ENCODE results near the gene LARP4B. TPM values are rescaled to one million over a fixed set of nuclear protein-coding genes. Genes with fewer than 3 reads are reported as not detected.
A peak's percentile ranks its signal among the peaks of the same experiment; 100 is the strongest.

Gene LARP4B
- total and polyA plus RNA-seq, 2 of the 13 experiments (the other 11 are each of a cell fraction or from before 2014, with no cell fraction given), result 19.5 to 30.2 TPM

DNA sequence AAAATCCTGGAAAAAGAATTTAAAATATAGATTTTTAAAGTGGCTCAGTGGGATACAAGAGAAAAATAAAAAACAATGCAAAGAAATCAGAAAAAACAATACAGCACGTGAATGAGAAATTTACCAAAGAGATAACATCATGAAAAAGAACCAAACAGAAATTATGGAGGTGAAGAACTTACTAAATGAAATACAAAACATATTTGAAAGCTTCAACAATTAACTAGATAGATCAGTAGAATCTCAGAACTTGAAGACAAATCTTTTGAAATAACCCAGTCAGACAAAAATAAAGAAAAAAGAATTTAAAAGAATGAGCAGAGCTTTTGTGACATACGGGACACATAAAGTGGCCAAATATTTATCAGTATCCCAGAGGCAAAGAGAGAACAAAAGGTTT lies 170.9 kb downstream of the LARP4B start:
- no peak overlapping the region for H3K9ac ChIP-seq (ENCODE audit: insufficient read depth, low read depth, low read length)
- in situ Hi-C loops (cut with HindIII; ENCODE audit: extremely low pct_ligation_motif_present, low pct_unique_long_range_greater_than_20kb), result no loop called here
- POLR2A ChIA-PET, result no interaction called here
- no peak overlapping the region for H3K4me2 ChIP-seq (ENCODE audit: low read depth, low read length)
- no peaks in the 10 kb centered on the region for H3K79me2 ChIP-seq (ENCODE audit: insufficient read depth, low read length)
- H3K9me3 ChIP-seq (ENCODE audit: low read length), result no peaks in the 10 kb centered on the region; the same call in 1 of the 2 replicates
- no peak overlapping the region for H2AFZ ChIP-seq (ENCODE audit: low read length)
- peaks cover 2 to 9% of the 10 kb centered on the region in 2 experiments; a peak in 3 of 5 replicates for H3K27me3 ChIP-seq (ENCODE audit: control insufficient read depth in 1 of 2, insufficient read depth in 2 of 2, low read length in 2 of 2)
- no peak for TF ChIP-seq FOXM1 (CRISPR knock-in tag; IDR thresholded peaks at IDR 0.05)
- TF ChIP-seq ZNF160 (CRISPR knock-in tag; IDR thresholded peaks at IDR 0.05), result peak; percentile 90; the same call in 1 of the 2 replicates
- no peak overlapping the region for H3K4me3 ChIP-seq (replicated peaks in 1 of 3; ENCODE audit: insufficient read depth in 1 of 3, low read depth in 2 of 3, low read length in 3 of 3)
- intact Hi-C loops (cut with micrococcal nuclease; ENCODE audit: unreplicated experiment), result no loop called here
- FAIRE-seq, result no peak
- no peaks in the 10 kb centered on the region for H3K4me1 ChIP-seq (ENCODE audit: insufficient read depth, low read length)
- whole genome bisulfite sequencing (ENCODE audit: low lambda C conversion rate), result 40% methylated on average over 2 of the region's 2 CpGs
- no peaks in the 10 kb centered on the region for H3K36me3 ChIP-seq (replicated peaks in 1 of 2; ENCODE audit: control insufficient read depth in 1 of 2, insufficient read depth in 2 of 2, low read length in 2 of 2)
- ATAC-seq, result no peak
- no TSS peak for BruUV-seq (replicated peaks)
- no peaks in the 10 kb centered on the region for H4K20me1 ChIP-seq (ENCODE audit: insufficient read depth, low read length)
- CTCF ChIA-PET (ENCODE audit: low intra/inter-chr PET ratio, low total read pairs), result no interaction called here
- no peak for DNase-seq (ENCODE audit: low spot score)
- H3K27ac ChIP-seq (ENCODE audit: extremely low read length, insufficient read depth, low read length), result no peak overlapping the region

DNA sequence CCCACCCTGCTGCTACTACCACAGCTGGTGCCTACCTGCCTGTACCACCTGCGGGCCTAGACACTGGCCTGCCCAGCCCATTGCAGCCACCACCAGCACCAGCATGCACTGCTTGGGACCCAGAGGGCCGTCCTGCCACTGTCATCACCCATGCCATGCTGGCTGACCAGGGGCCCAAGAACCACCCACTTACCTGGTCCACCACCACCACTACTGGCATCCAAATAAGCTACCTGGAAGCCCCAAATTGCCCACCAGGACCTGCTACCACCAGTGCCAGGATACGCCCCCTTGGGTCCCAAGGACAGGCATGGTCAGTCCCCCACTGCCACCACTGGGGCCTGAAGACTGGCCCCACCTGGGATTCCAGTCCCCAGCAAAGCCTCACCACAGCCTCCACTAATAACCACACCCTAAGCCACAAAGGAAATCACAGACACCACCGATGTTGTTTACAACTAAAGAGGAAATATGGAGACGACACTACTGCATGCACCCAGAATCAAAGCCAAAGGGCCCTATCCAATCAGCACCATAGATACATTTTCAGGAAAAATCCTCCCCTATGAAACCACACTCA lies 171.5 kb downstream of the LARP4B start:
- intact Hi-C loops (cut with micrococcal nuclease; ENCODE audit: unreplicated experiment), result no loop called here
- H3K27ac ChIP-seq (ENCODE audit: extremely low read length, insufficient read depth, low read length), result no peak overlapping the region
- no peak overlapping the region for H3K9ac ChIP-seq (ENCODE audit: insufficient read depth, low read depth, low read length)
- no peak for ATAC-seq
- DNase-seq (ENCODE audit: low spot score), result no peak
- no peaks in the 10 kb centered on the region for H4K20me1 ChIP-seq (ENCODE audit: insufficient read depth, low read length)
- H3K36me3 ChIP-seq (replicated peaks in 1 of 2; ENCODE audit: control insufficient read depth in 1 of 2, insufficient read depth in 2 of 2, low read length in 2 of 2), result no peaks in the 10 kb centered on the region
- H3K79me2 ChIP-seq (ENCODE audit: insufficient read depth, low read length), result no peaks in the 10 kb centered on the region
- peaks cover 2 to 9% of the 10 kb centered on the region in 2 experiments; a peak in 3 of 5 replicates for H3K27me3 ChIP-seq (ENCODE audit: control insufficient read depth in 1 of 2, insufficient read depth in 2 of 2, low read length in 2 of 2)
- FAIRE-seq, result no peak
- H3K4me2 ChIP-seq (ENCODE audit: low read depth, low read length), result no peak overlapping the region
- BruUV-seq (replicated peaks), result no TSS peak
- in situ Hi-C loops (cut with HindIII; ENCODE audit: extremely low pct_ligation_motif_present, low pct_unique_long_range_greater_than_20kb), result no loop called here
- H3K9me3 ChIP-seq (ENCODE audit: low read length), result no peaks in the 10 kb centered on the region; the same call in 1 of the 2 replicates
- H3K4me3 ChIP-seq (replicated peaks in 1 of 3; ENCODE audit: insufficient read depth in 1 of 3, low read depth in 2 of 3, low read length in 3 of 3), result no peak overlapping the region
- ChIA-PET POLR2A (no interaction called here), CTCF (ENCODE audit: low intra/inter-chr PET ratio, low total read pairs) (no interaction called here)
- no peaks in the 10 kb centered on the region for H3K4me1 ChIP-seq (ENCODE audit: insufficient read depth, low read length)
- H2AFZ ChIP-seq (ENCODE audit: low read length), result no peak overlapping the region
- 49% methylated on average over 3 of the region's 5 CpGs for WGBS (ENCODE audit: low lambda C conversion rate)
- TF ChIP-seq ZNF251 (CRISPR knock-in tag; IDR thresholded peaks at IDR 0.05), result no peak
- no peak for TF ChIP-seq ZNF276 (CRISPR knock-in tag; IDR thresholded peaks at IDR 0.05; ENCODE audit: low read depth)
- TF ChIP-seq ZNF883 (CRISPR knock-in tag; IDR thresholded peaks at IDR 0.05; ENCODE audit: not compliant biosample characterization), result no peak
- no peak for TF ChIP-seq SAFB2 (CRISPR knock-in tag; IDR thresholded peaks at IDR 0.05; ENCODE audit: borderline replicate concordance, low read depth)
- no peak for TF ChIP-seq PCBP2 (optimal IDR thresholded peaks at IDR 0.05; ENCODE audit: low read depth, low read length, poor library complexity, severe bottlenecking)
- no peak for TF ChIP-seq SOX5 (CRISPR knock-in tag; IDR thresholded peaks at IDR 0.05; ENCODE audit: borderline replicate concordance)
- TF ChIP-seq PRMT3 (CRISPR knock-in tag; IDR thresholded peaks at IDR 0.05; ENCODE audit: borderline replicate concordance, low read depth), result no peak
- no peak for TF ChIP-seq RXRB (CRISPR knock-in tag; IDR thresholded peaks at IDR 0.05; ENCODE audit: borderline replicate concordance)
- TF ChIP-seq PTBP1 (IDR thresholded peaks at IDR 0.05; ENCODE audit: low read depth, low read length, poor library complexity, severe bottlenecking), result no peak
- no peak for TF ChIP-seq ZNF768 (CRISPR knock-in tag; IDR thresholded peaks at IDR 0.05)
- TF ChIP-seq NR3C1 (CRISPR knock-in tag; IDR thresholded peaks at IDR 0.05), result no peak
- TF ChIP-seq, protein P1, sequence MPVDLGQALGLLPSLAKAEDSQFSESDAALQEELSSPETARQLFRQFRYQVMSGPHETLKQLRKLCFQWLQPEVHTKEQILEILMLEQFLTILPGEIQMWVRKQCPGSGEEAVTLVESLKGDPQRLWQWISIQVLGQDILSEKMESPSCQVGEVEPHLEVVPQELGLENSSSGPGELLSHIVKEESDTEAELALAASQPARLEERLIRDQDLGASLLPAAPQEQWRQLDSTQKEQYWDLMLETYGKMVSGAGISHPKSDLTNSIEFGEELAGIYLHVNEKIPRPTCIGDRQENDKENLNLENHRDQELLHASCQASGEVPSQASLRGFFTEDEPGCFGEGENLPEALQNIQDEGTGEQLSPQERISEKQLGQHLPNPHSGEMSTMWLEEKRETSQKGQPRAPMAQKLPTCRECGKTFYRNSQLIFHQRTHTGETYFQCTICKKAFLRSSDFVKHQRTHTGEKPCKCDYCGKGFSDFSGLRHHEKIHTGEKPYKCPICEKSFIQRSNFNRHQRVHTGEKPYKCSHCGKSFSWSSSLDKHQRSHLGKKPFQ (CRISPR knock-in tag; IDR thresholded peaks at IDR 0.05; ENCODE audit: insufficient replicate concordance), result no peak
- TF ChIP-seq, protein P2, sequence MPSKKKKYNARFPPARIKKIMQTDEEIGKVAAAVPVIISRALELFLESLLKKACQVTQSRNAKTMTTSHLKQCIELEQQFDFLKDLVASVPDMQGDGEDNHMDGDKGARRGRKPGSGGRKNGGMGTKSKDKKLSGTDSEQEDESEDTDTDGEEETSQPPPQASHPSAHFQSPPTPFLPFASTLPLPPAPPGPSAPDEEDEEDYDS (CRISPR knock-in tag; IDR thresholded peaks at IDR 0.05), result no peak
- TF ChIP-seq IKZF1 (IDR thresholded peaks at IDR 0.05), result no peak
